HEK293 (cell line): ENCODE results near the gene ATF6.

ENCODE experiments used
- CTCF ChIA-PET: fragments of 350-600 bp; formaldehyde crosslinking; extraction: SDS; loops from one replicate; lab custom pipeline; 2021; ENCODE audit warnings: antibody characterized with exemption; lab: Yijun Ruan, JAX
- POLR2A ChIA-PET: fragments of 300-600 bp; formaldehyde crosslinking; extraction: SDS; loops from one replicate; lab custom pipeline; 2020; ENCODE audit warnings: antibody characterized with exemption, inconsistent platforms; lab: Yijun Ruan, JAX
- H3K27ac ChIP-seq: fragments of 200-500 bp; sonication (Bioruptor generic); 2 replicates; pipeline ENCODE4 v1.5.1; 2014; ENCODE audit warnings: low read depth, low read length, control low read depth, inconsistent platforms; ENCODE audit errors: extremely low read depth
- H3K36me3 ChIP-seq, 2 experiments: fragments of 200-500 bp in 1 of 2; sonication (Bioruptor generic) in 1 of 2; 1 replicate in 1 of 2; 2 replicates in 1 of 2; pipeline ENCODE4 v1.5.1; 2014 to 2017; ENCODE audit warnings: inconsistent platforms in 2 of 2, low read length in 2 of 2; ENCODE audit not compliant: control insufficient read depth in 2 of 2, insufficient read depth in 1 of 2
- H3K4me1 ChIP-seq: fragments of 200-500 bp; sonication (Bioruptor generic); 2 replicates; pipeline ENCODE4 v1.5.1; 2014; ENCODE audit warnings: mild to moderate bottlenecking, low read length, inconsistent platforms; ENCODE audit not compliant: control insufficient read depth, insufficient read depth
- H3K4me3 ChIP-seq: 2 replicates; pipeline ENCODE4 v1.5.1; 2011; ENCODE audit warnings: low read depth, mild to moderate bottlenecking, control low read depth, low read length, moderate library complexity
- H3K9me3 ChIP-seq: fragments of 200-500 bp; sonication (Bioruptor generic); 2 replicates; pipeline ENCODE4 v1.5.1; 2014; ENCODE audit warnings: low read depth, low read length, inconsistent platforms; ENCODE audit not compliant: control insufficient read depth, insufficient read depth
- MZF1 ChIP-seq: fragments of 450-650 bp; formaldehyde crosslinking; IDR thresholded peaks from 2 replicates; pipeline ENCODE4 v1.5.1; 2017; ENCODE audit warnings: missing biosample characterization, missing genetic modification characterization, borderline replicate concordance
- WT1 ChIP-seq: fragments of 450-650 bp; formaldehyde crosslinking; IDR thresholded peaks from 2 replicates; pipeline ENCODE4 v1.5.1; 2016; ENCODE audit warnings: missing biosample characterization, missing genetic modification characterization
- ZNF112 ChIP-seq: fragments of 450-650 bp; formaldehyde crosslinking; IDR thresholded peaks from 2 replicates; pipeline ENCODE4 v1.5.0; 2017; ENCODE audit warnings: missing biosample characterization, missing genetic modification characterization
- ZNF174 ChIP-seq: fragments of 450-650 bp; formaldehyde crosslinking; IDR thresholded peaks from 2 replicates; pipeline ENCODE4 v1.5.0; 2017; ENCODE audit warnings: missing biosample characterization, mild to moderate bottlenecking, missing genetic modification characterization
- ZNF239 ChIP-seq: fragments of 450-650 bp; formaldehyde crosslinking; IDR thresholded peaks from 2 replicates; pipeline ENCODE4 v1.5.1; 2016; ENCODE audit warnings: missing biosample characterization, missing genetic modification characterization
- ZNF266 ChIP-seq: fragments of 450-650 bp; formaldehyde crosslinking; IDR thresholded peaks from 2 replicates; pipeline ENCODE4 v1.5.1; 2016; ENCODE audit warnings: missing biosample characterization, missing genetic modification characterization, low read depth
- ZNF350 ChIP-seq: fragments of 450-650 bp; formaldehyde crosslinking; IDR thresholded peaks from 2 replicates; pipeline ENCODE4 v1.5.0; 2017; ENCODE audit warnings: missing biosample characterization, mild to moderate bottlenecking, missing genetic modification characterization
- ZNF394 ChIP-seq: fragments of 450-650 bp; formaldehyde crosslinking; IDR thresholded peaks from 2 replicates; pipeline ENCODE4 v1.5.1; 2016; ENCODE audit warnings: missing biosample characterization, missing genetic modification characterization, mild to moderate bottlenecking, moderate library complexity, borderline replicate concordance
- ZNF433 ChIP-seq: fragments of 450-650 bp; formaldehyde crosslinking; IDR thresholded peaks from 2 replicates; pipeline ENCODE4 v1.5.1; 2016; ENCODE audit warnings: missing biosample characterization, missing genetic modification characterization, low read depth
- ZNF623 ChIP-seq: fragments of 450-650 bp; formaldehyde crosslinking; IDR thresholded peaks from 2 replicates; pipeline ENCODE4 v1.5.1; 2016; ENCODE audit warnings: missing biosample characterization, missing genetic modification characterization
- ZNF624 ChIP-seq: fragments of 450-650 bp; formaldehyde crosslinking; IDR thresholded peaks from 2 replicates; pipeline ENCODE4 v1.5.1; 2017; ENCODE audit warnings: missing biosample characterization, missing genetic modification characterization
- ZNF626 ChIP-seq: fragments of 450-650 bp; sonication (Bioruptor Pico); formaldehyde crosslinking; IDR thresholded peaks from 2 replicates; pipeline ENCODE4 v1.5.1; 2018; ENCODE audit warnings: missing biosample characterization, missing genetic modification characterization, inconsistent platforms
- ZNF664 ChIP-seq: fragments of 450-650 bp; formaldehyde crosslinking; IDR thresholded peaks from 2 replicates; pipeline ENCODE4 v1.5.1; 2016; ENCODE audit warnings: missing biosample characterization, missing genetic modification characterization
- ZNF768 ChIP-seq: fragments of 450-650 bp; formaldehyde crosslinking; IDR thresholded peaks from 2 replicates; pipeline ENCODE4 v1.5.1; 2018; ENCODE audit warnings: missing biosample characterization, mild to moderate bottlenecking, missing genetic modification characterization
- ZNF837 ChIP-seq: fragments of 450-650 bp; formaldehyde crosslinking; IDR thresholded peaks from 2 replicates; pipeline ENCODE4 v1.5.1; 2016; ENCODE audit warnings: missing biosample characterization, missing genetic modification characterization
- TF ChIP-seq, protein P1 (sequence below): fragments of 450-650 bp; formaldehyde crosslinking; IDR thresholded peaks from 2 replicates; pipeline ENCODE4 v1.5.1; 2016; ENCODE audit warnings: missing biosample characterization, missing genetic modification characterization
- TF ChIP-seq, protein P2 (sequence below): fragments of 450-650 bp; formaldehyde crosslinking; IDR thresholded peaks from 2 replicates; pipeline ENCODE4 v1.5.1; 2016; ENCODE audit warnings: missing biosample characterization, missing genetic modification characterization
- TF ChIP-seq, protein P3 (sequence below): fragments of 450-650 bp; formaldehyde crosslinking; IDR thresholded peaks from 2 replicates; pipeline ENCODE4 v1.5.1; 2016; ENCODE audit warnings: missing biosample characterization, missing genetic modification characterization, borderline replicate concordance
- TF ChIP-seq, protein P4 (sequence below): fragments of 450-650 bp; formaldehyde crosslinking; IDR thresholded peaks from 2 replicates; pipeline ENCODE4; 2016; ENCODE audit warnings: missing biosample characterization, missing genetic modification characterization
- TF ChIP-seq, protein P5 (sequence below): fragments of 450-650 bp; formaldehyde crosslinking; IDR thresholded peaks from 2 replicates; pipeline ENCODE4 v1.5.1; 2017; ENCODE audit warnings: missing biosample characterization, missing genetic modification characterization

ATF6 gene

DNA sequence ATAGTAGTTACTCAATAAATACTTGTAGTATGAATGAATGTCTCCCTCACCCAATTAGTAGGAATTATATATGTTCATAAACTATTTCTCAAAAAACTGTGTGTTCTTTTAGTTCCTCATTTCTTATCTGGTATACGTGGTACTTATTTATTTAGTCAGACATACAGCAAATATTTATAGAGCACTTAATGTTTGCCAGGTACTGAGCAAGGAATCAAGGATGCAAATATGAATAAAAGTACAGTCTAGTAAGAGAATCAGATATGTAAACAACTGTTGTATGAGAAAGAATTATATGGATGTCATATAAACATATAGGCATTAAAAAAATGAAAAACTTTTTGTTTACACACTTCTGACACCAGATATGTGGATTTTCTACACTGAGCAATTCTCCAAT lies 58.5 kb downstream of the ATF6 start:
- POLR2A ChIA-PET, result no interaction called here
- Histone ChIP-seq H3K4me3 (no peak overlapping the region), H3K27ac (no peak overlapping the region), H3K36me3 (peaks cover 8 to 10% of the 10 kb centered on the region in 2 experiments), H3K4me1 (no peaks in the 10 kb centered on the region), H3K9me3 (no peaks in the 10 kb centered on the region)
- CTCF ChIA-PET, result interaction anchor here (0.8 kb wide), 2 partner anchors 9 to 717 kb away, joined by 3 read pairs; no protein-coding TSS in a partner anchor
- TF ChIP-seq ZNF664 (tag by site-specific recombination) (peak; percentile 36; the same call in 1 of the 2 replicates), ZNF837 (no peak)

DNA sequence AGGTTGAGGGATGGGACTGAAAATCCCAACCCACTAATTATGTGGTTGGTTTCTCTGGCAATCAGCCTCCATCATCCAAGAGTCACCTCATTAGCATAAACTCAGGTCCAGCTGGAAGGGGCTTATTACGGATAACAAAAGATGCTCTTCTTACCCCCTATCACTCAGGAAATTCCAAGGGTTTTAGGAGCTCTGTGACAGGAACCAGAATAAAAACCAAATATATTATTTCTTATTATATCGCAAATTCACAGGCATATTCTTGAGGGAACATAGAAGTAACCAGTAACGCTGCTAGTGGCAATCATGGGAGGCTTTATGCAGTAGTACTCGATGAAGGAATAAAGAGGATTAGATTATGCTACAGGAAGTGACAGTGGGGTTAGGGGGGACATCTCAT lies 59.7 kb downstream of the ATF6 start:
- POLR2A ChIA-PET, result no interaction called here
- Histone ChIP-seq H3K4me3 (no peak overlapping the region), H3K27ac (no peak overlapping the region)
- TF ChIP-seq, protein P1, sequence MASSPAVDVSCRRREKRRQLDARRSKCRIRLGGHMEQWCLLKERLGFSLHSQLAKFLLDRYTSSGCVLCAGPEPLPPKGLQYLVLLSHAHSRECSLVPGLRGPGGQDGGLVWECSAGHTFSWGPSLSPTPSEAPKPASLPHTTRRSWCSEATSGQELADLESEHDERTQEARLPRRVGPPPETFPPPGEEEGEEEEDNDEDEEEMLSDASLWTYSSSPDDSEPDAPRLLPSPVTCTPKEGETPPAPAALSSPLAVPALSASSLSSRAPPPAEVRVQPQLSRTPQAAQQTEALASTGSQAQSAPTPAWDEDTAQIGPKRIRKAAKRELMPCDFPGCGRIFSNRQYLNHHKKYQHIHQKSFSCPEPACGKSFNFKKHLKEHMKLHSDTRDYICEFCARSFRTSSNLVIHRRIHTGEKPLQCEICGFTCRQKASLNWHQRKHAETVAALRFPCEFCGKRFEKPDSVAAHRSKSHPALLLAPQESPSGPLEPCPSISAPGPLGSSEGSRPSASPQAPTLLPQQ, result no peak
- TF ChIP-seq ZNF239 (tag by site-specific recombination) (no peak), ZNF266 (tag by site-specific recombination) (no peak), ZNF768 (tag by site-specific recombination) (no peak), ZNF350 (tag by site-specific recombination) (no peak), ZNF112 (tag by site-specific recombination) (no peak), ZNF624 (tag by site-specific recombination) (no peak), MZF1 (no peak), WT1 (tag by site-specific recombination) (no peak), ZNF623 (tag by site-specific recombination) (no peak), ZNF626 (no peak), ZNF433 (no peak), ZNF174 (tag by site-specific recombination) (no peak), ZNF394 (no peak)
- TF ChIP-seq, protein P2, sequence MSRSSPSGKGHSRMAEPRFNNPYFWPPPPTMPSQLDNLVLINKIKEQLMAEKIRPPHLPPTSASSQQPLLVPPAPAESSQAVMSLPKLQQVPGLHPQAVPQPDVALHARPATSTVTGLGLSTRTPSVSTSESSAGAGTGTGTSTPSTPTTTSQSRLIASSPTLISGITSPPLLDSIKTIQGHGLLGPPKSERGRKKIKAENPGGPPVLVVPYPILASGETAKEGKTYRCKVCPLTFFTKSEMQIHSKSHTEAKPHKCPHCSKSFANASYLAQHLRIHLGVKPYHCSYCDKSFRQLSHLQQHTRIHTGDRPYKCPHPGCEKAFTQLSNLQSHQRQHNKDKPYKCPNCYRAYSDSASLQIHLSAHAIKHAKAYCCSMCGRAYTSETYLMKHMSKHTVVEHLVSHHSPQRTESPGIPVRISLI, result no peak
- TF ChIP-seq, protein P3, sequence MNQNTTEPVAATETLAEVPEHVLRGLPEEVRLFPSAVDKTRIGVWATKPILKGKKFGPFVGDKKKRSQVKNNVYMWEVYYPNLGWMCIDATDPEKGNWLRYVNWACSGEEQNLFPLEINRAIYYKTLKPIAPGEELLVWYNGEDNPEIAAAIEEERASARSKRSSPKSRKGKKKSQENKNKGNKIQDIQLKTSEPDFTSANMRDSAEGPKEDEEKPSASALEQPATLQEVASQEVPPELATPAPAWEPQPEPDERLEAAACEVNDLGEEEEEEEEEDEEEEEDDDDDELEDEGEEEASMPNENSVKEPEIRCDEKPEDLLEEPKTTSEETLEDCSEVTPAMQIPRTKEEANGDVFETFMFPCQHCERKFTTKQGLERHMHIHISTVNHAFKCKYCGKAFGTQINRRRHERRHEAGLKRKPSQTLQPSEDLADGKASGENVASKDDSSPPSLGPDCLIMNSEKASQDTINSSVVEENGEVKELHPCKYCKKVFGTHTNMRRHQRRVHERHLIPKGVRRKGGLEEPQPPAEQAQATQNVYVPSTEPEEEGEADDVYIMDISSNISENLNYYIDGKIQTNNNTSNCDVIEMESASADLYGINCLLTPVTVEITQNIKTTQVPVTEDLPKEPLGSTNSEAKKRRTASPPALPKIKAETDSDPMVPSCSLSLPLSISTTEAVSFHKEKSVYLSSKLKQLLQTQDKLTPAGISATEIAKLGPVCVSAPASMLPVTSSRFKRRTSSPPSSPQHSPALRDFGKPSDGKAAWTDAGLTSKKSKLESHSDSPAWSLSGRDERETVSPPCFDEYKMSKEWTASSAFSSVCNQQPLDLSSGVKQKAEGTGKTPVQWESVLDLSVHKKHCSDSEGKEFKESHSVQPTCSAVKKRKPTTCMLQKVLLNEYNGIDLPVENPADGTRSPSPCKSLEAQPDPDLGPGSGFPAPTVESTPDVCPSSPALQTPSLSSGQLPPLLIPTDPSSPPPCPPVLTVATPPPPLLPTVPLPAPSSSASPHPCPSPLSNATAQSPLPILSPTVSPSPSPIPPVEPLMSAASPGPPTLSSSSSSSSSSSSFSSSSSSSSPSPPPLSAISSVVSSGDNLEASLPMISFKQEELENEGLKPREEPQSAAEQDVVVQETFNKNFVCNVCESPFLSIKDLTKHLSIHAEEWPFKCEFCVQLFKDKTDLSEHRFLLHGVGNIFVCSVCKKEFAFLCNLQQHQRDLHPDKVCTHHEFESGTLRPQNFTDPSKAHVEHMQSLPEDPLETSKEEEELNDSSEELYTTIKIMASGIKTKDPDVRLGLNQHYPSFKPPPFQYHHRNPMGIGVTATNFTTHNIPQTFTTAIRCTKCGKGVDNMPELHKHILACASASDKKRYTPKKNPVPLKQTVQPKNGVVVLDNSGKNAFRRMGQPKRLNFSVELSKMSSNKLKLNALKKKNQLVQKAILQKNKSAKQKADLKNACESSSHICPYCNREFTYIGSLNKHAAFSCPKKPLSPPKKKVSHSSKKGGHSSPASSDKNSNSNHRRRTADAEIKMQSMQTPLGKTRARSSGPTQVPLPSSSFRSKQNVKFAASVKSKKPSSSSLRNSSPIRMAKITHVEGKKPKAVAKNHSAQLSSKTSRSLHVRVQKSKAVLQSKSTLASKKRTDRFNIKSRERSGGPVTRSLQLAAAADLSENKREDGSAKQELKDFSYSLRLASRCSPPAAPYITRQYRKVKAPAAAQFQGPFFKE, result no peak
- TF ChIP-seq, protein P4, sequence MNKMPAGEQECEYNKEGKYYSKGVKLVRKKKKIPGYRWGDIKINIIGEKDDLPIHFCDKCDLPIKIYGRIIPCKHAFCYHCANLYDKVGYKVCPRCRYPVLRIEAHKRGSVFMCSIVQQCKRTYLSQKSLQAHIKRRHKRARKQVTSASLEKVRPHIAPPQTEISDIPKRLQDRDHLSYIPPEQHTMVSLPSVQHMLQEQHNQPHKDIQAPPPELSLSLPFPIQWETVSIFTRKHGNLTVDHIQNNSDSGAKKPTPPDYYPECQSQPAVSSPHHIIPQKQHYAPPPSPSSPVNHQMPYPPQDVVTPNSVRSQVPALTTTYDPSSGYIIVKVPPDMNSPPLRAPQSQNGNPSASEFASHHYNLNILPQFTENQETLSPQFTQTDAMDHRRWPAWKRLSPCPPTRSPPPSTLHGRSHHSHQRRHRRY (tag by site-specific recombination), result no peak
- TF ChIP-seq, protein P5, sequence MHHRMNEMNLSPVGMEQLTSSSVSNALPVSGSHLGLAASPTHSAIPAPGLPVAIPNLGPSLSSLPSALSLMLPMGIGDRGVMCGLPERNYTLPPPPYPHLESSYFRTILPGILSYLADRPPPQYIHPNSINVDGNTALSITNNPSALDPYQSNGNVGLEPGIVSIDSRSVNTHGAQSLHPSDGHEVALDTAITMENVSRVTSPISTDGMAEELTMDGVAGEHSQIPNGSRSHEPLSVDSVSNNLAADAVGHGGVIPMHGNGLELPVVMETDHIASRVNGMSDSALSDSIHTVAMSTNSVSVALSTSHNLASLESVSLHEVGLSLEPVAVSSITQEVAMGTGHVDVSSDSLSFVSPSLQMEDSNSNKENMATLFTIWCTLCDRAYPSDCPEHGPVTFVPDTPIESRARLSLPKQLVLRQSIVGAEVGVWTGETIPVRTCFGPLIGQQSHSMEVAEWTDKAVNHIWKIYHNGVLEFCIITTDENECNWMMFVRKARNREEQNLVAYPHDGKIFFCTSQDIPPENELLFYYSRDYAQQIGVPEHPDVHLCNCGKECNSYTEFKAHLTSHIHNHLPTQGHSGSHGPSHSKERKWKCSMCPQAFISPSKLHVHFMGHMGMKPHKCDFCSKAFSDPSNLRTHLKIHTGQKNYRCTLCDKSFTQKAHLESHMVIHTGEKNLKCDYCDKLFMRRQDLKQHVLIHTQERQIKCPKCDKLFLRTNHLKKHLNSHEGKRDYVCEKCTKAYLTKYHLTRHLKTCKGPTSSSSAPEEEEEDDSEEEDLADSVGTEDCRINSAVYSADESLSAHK (tag by site-specific recombination), result no peak
- TF ChIP-seq, all 188 proteins: peak for 0
- CTCF ChIA-PET, result interaction anchor here (1.0 kb wide), 1 partner anchor 215 kb away, joined by 4 read pairs; no protein-coding TSS in a partner anchor
- peaks cover 4 to 10% of the 10 kb centered on the region in 2 experiments; a peak in 2 of 3 replicates for H3K36me3 ChIP-seq
- H3K9me3 ChIP-seq, result no peaks in the 10 kb centered on the region
- no peaks in the 10 kb centered on the region for H3K4me1 ChIP-seq
